WTC11 (cell line): ENCODE data around the gene CACNA1C. TPM values are rescaled to one million over a fixed set of nuclear protein-coding genes. Genes with fewer than 3 reads are reported as not detected.

Experiments
- ATAC-seq: fragments of 200-7000 bp; cut with Tn5 transposase; 2 replicates; pipeline ENCODE4 v1.10.0; 2021; ENCODE audit warnings: mild to moderate bottlenecking, moderate library complexity
- CTCF ChIA-PET: fragments of 300-600 bp; sonication (Branson Sonifier 250); formaldehyde crosslinking; loops from one replicate; lab custom pipeline; 2021; ENCODE audit warnings: antibody characterized with exemption; lab: Charles Lee
- POLR2A ChIA-PET: fragments of 350-600 bp; sonication (Branson Sonifier 250); formaldehyde crosslinking; loops from one replicate; lab custom pipeline; 2021; ENCODE audit warnings: antibody characterized with exemption; lab: Charles Lee
- DNase-seq: peaks from one replicate; pipeline ENCODE4 v3.0.0; 2021; ENCODE audit warnings: low spot score
- H3K27ac Mint-ChIP-seq: 2 replicates; pipeline ENCODE4 v1.8.0; 2021; ENCODE audit warnings: mixed read lengths
- H3K27me3 Mint-ChIP-seq: 2 replicates; pipeline ENCODE4 v1.8.0; 2021; ENCODE audit warnings: low read depth, mild to moderate bottlenecking, moderate library complexity, mixed read lengths
- H3K36me3 Mint-ChIP-seq: 2 replicates; pipeline ENCODE4 v1.8.0; 2021; ENCODE audit warnings: mixed read lengths
- H3K4me1 Mint-ChIP-seq: 2 replicates; pipeline ENCODE4 v1.8.0; 2022; ENCODE audit warnings: mixed read lengths
- H3K4me3 Mint-ChIP-seq: 2 replicates; pipeline ENCODE4 v1.8.0; 2021; ENCODE audit warnings: mild to moderate bottlenecking, moderate library complexity, mixed read lengths
- H3K9me3 Mint-ChIP-seq: 2 replicates; pipeline ENCODE4 v1.8.0; 2021; ENCODE audit warnings: mixed read lengths
- CDX4 ChIP-seq: fragments of 250-450 bp; sonication (Bioruptor Pico); IDR thresholded peaks from 2 replicates; pipeline ENCODE4 v1.9.0; 2021; ENCODE audit warnings: moderate library complexity, mild to moderate bottlenecking, inconsistent platforms, borderline replicate concordance
- CREM ChIP-seq: sonication (generic); formaldehyde crosslinking; IDR thresholded peaks from 2 replicates; pipeline ENCODE4 v1.8.1; 2022; ENCODE audit warnings: mild to moderate bottlenecking, missing genetic modification reagents, moderate library complexity
- ESRRA ChIP-seq: sonication (generic); formaldehyde crosslinking; IDR thresholded peaks from 2 replicates; pipeline ENCODE4 v1.8.1; 2022; ENCODE audit warnings: mild to moderate bottlenecking, missing genetic modification reagents, borderline replicate concordance
- FOXP1 ChIP-seq: sonication (generic); formaldehyde crosslinking; IDR thresholded peaks from 2 replicates; pipeline ENCODE4 v1.8.0; 2022; ENCODE audit warnings: missing genetic modification reagents, mild to moderate bottlenecking, moderate library complexity, borderline replicate concordance
- GRHL2 ChIP-seq: fragments of 250-450 bp; sonication (Bioruptor Pico); IDR thresholded peaks from 2 replicates; pipeline ENCODE4 v1.8.0; 2022; ENCODE audit warnings: mild to moderate bottlenecking, moderate library complexity; ENCODE audit not compliant: insufficient replicate concordance, severe bottlenecking
- HMGXB4 ChIP-seq: sonication (generic); formaldehyde crosslinking; IDR thresholded peaks from 2 replicates; pipeline ENCODE4 v1.8.1; 2023; ENCODE audit warnings: mild to moderate bottlenecking, moderate library complexity, missing genetic modification reagents
- JAZF1 ChIP-seq: fragments of 250-450 bp; sonication (Bioruptor Pico); IDR thresholded peaks from 2 replicates; pipeline ENCODE4 v1.9.0; 2021; ENCODE audit warnings: moderate library complexity, mild to moderate bottlenecking, inconsistent platforms
- MAX ChIP-seq: sonication (generic); formaldehyde crosslinking; IDR thresholded peaks from 2 replicates; pipeline ENCODE4 v1.8.0; 2022; ENCODE audit warnings: mild to moderate bottlenecking, missing genetic modification reagents
- NFE2L1 ChIP-seq: sonication (generic); formaldehyde crosslinking; IDR thresholded peaks from 2 replicates; pipeline ENCODE4 v1.8.1; 2023; ENCODE audit warnings: missing genetic modification reagents
- NFYB ChIP-seq: sonication (generic); formaldehyde crosslinking; conservative IDR thresholded peaks from 2 replicates; pipeline ENCODE4 v1.8.0; 2022; ENCODE audit warnings: low read depth, missing genetic modification reagents
- OVOL2 ChIP-seq: fragments of 250-450 bp; sonication (Bioruptor Pico); IDR thresholded peaks from 2 replicates; pipeline ENCODE4 v1.9.0; 2021; ENCODE audit warnings: mild to moderate bottlenecking, borderline replicate concordance
- PRRX2 ChIP-seq: fragments of 250-450 bp; sonication (Bioruptor Pico); IDR thresholded peaks from 2 replicates; pipeline ENCODE4 v1.8.0; 2021; ENCODE audit warnings: mild to moderate bottlenecking
- USF2 ChIP-seq: sonication (generic); formaldehyde crosslinking; IDR thresholded peaks from 2 replicates; pipeline ENCODE4 v1.8.1; 2023; ENCODE audit warnings: mild to moderate bottlenecking, missing genetic modification reagents, moderate library complexity
- ZBTB21 ChIP-seq: sonication (generic); formaldehyde crosslinking; IDR thresholded peaks from 2 replicates; pipeline ENCODE4 v1.8.1; 2023; ENCODE audit warnings: mild to moderate bottlenecking, missing genetic modification reagents, borderline replicate concordance
- ZMAT4 ChIP-seq: fragments of 250-450 bp; sonication (Bioruptor Pico); IDR thresholded peaks from 2 replicates; pipeline ENCODE4 v1.9.0; 2021; ENCODE audit warnings: mild to moderate bottlenecking
- ZNF423 ChIP-seq: fragments of 250-450 bp; sonication (Bioruptor Pico); IDR thresholded peaks from 2 replicates; pipeline ENCODE4 v2.1.2; 2022; ENCODE audit warnings: mild to moderate bottlenecking, moderate library complexity
- total RNA-seq: library from RNA; stranded (reverse); gene quantifications from 3 replicates; pipeline ENCODE4 v1.2.3, GENCODE V29; 2021
- TF ChIP-seq, protein P1 (sequence below): sonication (generic); formaldehyde crosslinking; IDR thresholded peaks from 2 replicates; pipeline ENCODE4 v1.8.0; 2022; ENCODE audit warnings: missing genetic modification reagents
- TF ChIP-seq, protein P2 (sequence below): fragments of 250-450 bp; sonication (Bioruptor Pico); IDR thresholded peaks from 2 replicates; pipeline ENCODE4 v1.9.0; 2021; ENCODE audit warnings: mild to moderate bottlenecking, borderline replicate concordance

CACNA1C gene
- total RNA-seq, 1 experiment from 2014 or later = 1.7 TPM

DNA sequence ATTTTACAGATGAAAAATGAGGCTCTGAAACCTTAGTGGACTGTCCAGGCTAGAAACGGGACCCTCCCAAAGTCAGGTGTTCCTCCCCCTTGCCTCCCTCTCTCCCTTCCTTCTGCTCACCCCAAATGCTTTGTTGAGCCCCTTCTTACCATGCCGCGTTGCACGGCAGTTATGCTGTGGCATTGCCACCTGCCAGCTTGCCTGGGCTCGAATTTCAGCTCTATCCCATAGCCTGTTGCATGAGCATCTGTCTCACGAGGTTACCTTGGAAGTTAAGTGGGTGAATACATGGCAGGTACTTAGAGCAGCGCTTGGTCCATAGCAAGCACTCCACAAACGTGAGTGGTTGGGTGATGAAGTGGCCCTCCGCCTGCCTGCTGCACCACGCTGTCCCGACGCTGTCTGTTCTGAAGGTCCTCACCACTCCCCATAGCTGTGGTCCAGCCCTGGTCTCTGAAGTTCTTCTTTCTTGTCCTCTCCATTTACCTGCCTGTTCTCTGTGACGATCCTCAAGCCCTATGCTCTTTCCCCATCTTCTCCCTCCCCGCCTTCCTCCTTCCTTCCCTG, 269.9 kb downstream of the CACNA1C start (continued):
- TF ChIP-seq CREM (CRISPR knock-in tag) = no peak

GRCh38 chr12:2323532-2324255, 270.9 kb downstream of the CACNA1C start:
- DNase-seq = no peak
- no peaks in the 10 kb centered on the region for H3K9me3 Mint-ChIP-seq
- H3K27ac Mint-ChIP-seq = no peak overlapping the region
- no peaks in the 10 kb centered on the region; the same call in 1 of the 2 replicates for H3K27me3 Mint-ChIP-seq
- ChIA-PET CTCF (interaction anchor here (0.7 to 1.0 kb wide), 3 partner anchors 16 to 317 kb away, joined by 3 read pairs; no protein-coding TSS in a partner anchor), POLR2A (no interaction called here)
- H3K4me1 Mint-ChIP-seq = peaks cover 6% of the 10 kb centered on the region
- no peaks in the 10 kb centered on the region for H3K36me3 Mint-ChIP-seq
- ATAC-seq = no peak
- no peak for TF ChIP-seq ZMAT4 (CRISPR knock-in tag)
- TF ChIP-seq ZNF423 = no peak
- no peak for TF ChIP-seq OVOL2 (CRISPR knock-in tag)
- no peak for TF ChIP-seq ZBTB21 (CRISPR knock-in tag)
- TF ChIP-seq FOXP1 (CRISPR knock-in tag) = no peak
- no peak for TF ChIP-seq ESRRA (CRISPR knock-in tag)
- TF ChIP-seq, protein P1, sequence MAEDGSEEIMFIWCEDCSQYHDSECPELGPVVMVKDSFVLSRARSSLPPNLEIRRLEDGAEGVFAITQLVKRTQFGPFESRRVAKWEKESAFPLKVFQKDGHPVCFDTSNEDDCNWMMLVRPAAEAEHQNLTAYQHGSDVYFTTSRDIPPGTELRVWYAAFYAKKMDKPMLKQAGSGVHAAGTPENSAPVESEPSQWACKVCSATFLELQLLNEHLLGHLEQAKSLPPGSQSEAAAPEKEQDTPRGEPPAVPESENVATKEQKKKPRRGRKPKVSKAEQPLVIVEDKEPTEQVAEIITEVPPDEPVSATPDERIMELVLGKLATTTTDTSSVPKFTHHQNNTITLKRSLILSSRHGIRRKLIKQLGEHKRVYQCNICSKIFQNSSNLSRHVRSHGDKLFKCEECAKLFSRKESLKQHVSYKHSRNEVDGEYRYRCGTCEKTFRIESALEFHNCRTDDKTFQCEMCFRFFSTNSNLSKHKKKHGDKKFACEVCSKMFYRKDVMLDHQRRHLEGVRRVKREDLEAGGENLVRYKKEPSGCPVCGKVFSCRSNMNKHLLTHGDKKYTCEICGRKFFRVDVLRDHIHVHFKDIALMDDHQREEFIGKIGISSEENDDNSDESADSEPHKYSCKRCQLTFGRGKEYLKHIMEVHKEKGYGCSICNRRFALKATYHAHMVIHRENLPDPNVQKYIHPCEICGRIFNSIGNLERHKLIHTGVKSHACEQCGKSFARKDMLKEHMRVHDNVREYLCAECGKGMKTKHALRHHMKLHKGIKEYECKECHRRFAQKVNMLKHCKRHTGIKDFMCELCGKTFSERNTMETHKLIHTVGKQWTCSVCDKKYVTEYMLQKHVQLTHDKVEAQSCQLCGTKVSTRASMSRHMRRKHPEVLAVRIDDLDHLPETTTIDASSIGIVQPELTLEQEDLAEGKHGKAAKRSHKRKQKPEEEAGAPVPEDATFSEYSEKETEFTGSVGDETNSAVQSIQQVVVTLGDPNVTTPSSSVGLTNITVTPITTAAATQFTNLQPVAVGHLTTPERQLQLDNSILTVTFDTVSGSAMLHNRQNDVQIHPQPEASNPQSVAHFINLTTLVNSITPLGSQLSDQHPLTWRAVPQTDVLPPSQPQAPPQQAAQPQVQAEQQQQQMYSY (CRISPR knock-in tag) = no peak
- TF ChIP-seq PRRX2 (CRISPR knock-in tag) = no peak
- TF ChIP-seq, protein P2, sequence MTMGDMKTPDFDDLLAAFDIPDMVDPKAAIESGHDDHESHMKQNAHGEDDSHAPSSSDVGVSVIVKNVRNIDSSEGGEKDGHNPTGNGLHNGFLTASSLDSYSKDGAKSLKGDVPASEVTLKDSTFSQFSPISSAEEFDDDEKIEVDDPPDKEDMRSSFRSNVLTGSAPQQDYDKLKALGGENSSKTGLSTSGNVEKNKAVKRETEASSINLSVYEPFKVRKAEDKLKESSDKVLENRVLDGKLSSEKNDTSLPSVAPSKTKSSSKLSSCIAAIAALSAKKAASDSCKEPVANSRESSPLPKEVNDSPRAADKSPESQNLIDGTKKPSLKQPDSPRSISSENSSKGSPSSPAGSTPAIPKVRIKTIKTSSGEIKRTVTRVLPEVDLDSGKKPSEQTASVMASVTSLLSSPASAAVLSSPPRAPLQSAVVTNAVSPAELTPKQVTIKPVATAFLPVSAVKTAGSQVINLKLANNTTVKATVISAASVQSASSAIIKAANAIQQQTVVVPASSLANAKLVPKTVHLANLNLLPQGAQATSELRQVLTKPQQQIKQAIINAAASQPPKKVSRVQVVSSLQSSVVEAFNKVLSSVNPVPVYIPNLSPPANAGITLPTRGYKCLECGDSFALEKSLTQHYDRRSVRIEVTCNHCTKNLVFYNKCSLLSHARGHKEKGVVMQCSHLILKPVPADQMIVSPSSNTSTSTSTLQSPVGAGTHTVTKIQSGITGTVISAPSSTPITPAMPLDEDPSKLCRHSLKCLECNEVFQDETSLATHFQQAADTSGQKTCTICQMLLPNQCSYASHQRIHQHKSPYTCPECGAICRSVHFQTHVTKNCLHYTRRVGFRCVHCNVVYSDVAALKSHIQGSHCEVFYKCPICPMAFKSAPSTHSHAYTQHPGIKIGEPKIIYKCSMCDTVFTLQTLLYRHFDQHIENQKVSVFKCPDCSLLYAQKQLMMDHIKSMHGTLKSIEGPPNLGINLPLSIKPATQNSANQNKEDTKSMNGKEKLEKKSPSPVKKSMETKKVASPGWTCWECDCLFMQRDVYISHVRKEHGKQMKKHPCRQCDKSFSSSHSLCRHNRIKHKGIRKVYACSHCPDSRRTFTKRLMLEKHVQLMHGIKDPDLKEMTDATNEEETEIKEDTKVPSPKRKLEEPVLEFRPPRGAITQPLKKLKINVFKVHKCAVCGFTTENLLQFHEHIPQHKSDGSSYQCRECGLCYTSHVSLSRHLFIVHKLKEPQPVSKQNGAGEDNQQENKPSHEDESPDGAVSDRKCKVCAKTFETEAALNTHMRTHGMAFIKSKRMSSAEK (CRISPR knock-in tag) = no peak
- no peak for TF ChIP-seq NFE2L1
- no peak for TF ChIP-seq MAX (CRISPR knock-in tag)
- no peak for TF ChIP-seq NFYB (CRISPR knock-in tag)
- no peak for TF ChIP-seq CDX4 (CRISPR knock-in tag)
- no peak for TF ChIP-seq GRHL2 (CRISPR knock-in tag)
- no peak for TF ChIP-seq JAZF1 (CRISPR knock-in tag)
- TF ChIP-seq HMGXB4 (CRISPR knock-in tag) = no peak
- no peak for TF ChIP-seq USF2 (CRISPR knock-in tag)
- H3K4me3 Mint-ChIP-seq = no peak overlapping the region
